SK-N-SH (cell line): ENCODE data around the gene CD81.

Source experiments
- EP300 ChIP-seq, 2 experiments: IDR thresholded peaks; 2 replicates each; pipeline versions ENCODE4 v1.4.0 to v1.6.1; 2012; ENCODE audit warnings: borderline replicate concordance in 1 of 2, low read depth in 1 of 2, low read length in 1 of 2
- EZH2phosphoT487 ChIP-seq: fragments of 200-600 bp; sonication (generic); IDR thresholded peaks from 2 replicates; pipeline ENCODE4 v1.6.1; 2017; ENCODE audit warnings: low read depth, mixed run types, mild to moderate bottlenecking, antibody characterized with exemption, moderate library complexity, borderline replicate concordance
- FOXM1 ChIP-seq: IDR thresholded peaks from 2 replicates; pipeline ENCODE4 v1.4.0; 2012; ENCODE audit warnings: low read depth, mild to moderate bottlenecking
- GABPA ChIP-seq: IDR thresholded peaks from 2 replicates; pipeline ENCODE4 v1.4.0; 2012; ENCODE audit warnings: low read depth, mild to moderate bottlenecking
- NRF1 ChIP-seq: IDR thresholded peaks from 2 replicates; pipeline ENCODE4 v1.6.1; 2012; ENCODE audit warnings: low read depth, mild to moderate bottlenecking, low read length
- POLR2AphosphoS5 ChIP-seq: IDR thresholded peaks from 2 replicates; pipeline ENCODE4 v1.6.1; 2012; ENCODE audit warnings: low read depth, low read length
- SMC3 ChIP-seq: IDR thresholded peaks from 2 replicates; pipeline ENCODE4 v1.6.1; 2012; ENCODE audit warnings: low read depth, low read length, improper control_type of control experiment
- TF ChIP-seq, protein P1 (sequence below): IDR thresholded peaks from 2 replicates; pipeline ENCODE4 v1.4.0; 2012; ENCODE audit warnings: low read depth
- TF ChIP-seq, protein P2 (sequence below): fragments of 200-600 bp; sonication (generic); IDR thresholded peaks from 2 replicates; pipeline ENCODE4 v1.6.1; 2017; ENCODE audit warnings: antibody characterized with exemption, mild to moderate bottlenecking, moderate library complexity
- TF ChIP-seq, protein P3 (sequence below): IDR thresholded peaks from 2 replicates; pipeline ENCODE4 v1.4.0; 2012; ENCODE audit warnings: low read depth, borderline replicate concordance

DNA sequence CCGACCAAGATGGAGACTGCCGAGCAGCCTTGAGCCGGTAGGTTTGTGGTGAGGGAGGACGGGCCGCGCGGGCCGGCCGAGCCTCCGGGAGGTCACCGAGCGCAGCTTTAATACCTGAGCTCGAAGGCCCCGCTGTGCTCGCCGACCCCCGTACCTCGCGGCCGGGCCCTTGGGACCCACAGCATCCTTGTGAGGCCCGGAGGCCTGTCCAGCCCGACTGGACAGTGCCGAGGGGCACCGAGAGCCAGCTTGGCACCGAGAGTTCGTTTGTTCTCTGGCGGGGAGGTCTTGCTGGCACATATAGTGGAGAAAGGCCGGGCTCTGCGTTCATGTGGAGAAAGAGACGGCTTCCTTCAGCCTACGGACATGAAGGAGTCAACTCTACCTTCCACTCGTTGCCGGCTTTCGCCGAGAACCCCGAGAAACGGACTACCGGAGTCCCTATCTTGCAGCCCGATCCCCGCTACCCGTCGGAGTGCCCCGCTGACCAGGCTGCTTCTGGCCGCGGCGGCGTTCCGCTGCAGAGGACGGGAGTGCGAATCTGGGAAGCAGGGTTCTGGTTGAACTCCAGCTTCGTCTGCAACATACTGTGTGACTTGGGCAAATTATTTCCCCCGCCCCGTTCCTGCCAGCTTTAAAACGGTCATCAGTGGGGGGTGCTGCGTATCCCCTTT, 23.8 kb downstream of the CD81 start:
- TF ChIP-seq SMC3 (no peak), EZH2phosphoT487 (no peak), NRF1 (no peak), EP300 (IDR thresholded peaks at IDR 0.05; ENCODE audit: borderline replicate concordance in 1 of 2, low read depth in 1 of 2, low read length in 1 of 2) (no peak), POLR2AphosphoS5 (no peak), GABPA (no peak), FOXM1 (no peak)
- TF ChIP-seq, protein P1, sequence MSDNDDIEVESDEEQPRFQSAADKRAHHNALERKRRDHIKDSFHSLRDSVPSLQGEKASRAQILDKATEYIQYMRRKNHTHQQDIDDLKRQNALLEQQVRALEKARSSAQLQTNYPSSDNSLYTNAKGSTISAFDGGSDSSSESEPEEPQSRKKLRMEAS = no peak
- TF ChIP-seq, protein P2, sequence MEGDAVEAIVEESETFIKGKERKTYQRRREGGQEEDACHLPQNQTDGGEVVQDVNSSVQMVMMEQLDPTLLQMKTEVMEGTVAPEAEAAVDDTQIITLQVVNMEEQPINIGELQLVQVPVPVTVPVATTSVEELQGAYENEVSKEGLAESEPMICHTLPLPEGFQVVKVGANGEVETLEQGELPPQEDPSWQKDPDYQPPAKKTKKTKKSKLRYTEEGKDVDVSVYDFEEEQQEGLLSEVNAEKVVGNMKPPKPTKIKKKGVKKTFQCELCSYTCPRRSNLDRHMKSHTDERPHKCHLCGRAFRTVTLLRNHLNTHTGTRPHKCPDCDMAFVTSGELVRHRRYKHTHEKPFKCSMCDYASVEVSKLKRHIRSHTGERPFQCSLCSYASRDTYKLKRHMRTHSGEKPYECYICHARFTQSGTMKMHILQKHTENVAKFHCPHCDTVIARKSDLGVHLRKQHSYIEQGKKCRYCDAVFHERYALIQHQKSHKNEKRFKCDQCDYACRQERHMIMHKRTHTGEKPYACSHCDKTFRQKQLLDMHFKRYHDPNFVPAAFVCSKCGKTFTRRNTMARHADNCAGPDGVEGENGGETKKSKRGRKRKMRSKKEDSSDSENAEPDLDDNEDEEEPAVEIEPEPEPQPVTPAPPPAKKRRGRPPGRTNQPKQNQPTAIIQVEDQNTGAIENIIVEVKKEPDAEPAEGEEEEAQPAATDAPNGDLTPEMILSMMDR = no peak
- TF ChIP-seq, protein P3, sequence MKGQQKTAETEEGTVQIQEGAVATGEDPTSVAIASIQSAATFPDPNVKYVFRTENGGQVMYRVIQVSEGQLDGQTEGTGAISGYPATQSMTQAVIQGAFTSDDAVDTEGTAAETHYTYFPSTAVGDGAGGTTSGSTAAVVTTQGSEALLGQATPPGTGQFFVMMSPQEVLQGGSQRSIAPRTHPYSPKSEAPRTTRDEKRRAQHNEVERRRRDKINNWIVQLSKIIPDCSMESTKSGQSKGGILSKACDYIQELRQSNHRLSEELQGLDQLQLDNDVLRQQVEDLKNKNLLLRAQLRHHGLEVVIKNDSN = no peak
